ENCODE measurements around the gene NXNL1.
A peak's percentile ranks its signal among the peaks of the same experiment; 100 is the strongest.
"Not testable (repeated sequence)": the region's sequence is repeated elsewhere in the genome, so short reads cannot be mapped to it uniquely, and the experiment has no call there.

Gene NXNL1, protein sequence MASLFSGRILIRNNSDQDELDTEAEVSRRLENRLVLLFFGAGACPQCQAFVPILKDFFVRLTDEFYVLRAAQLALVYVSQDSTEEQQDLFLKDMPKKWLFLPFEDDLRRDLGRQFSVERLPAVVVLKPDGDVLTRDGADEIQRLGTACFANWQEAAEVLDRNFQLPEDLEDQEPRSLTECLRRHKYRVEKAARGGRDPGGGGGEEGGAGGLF

DNA sequence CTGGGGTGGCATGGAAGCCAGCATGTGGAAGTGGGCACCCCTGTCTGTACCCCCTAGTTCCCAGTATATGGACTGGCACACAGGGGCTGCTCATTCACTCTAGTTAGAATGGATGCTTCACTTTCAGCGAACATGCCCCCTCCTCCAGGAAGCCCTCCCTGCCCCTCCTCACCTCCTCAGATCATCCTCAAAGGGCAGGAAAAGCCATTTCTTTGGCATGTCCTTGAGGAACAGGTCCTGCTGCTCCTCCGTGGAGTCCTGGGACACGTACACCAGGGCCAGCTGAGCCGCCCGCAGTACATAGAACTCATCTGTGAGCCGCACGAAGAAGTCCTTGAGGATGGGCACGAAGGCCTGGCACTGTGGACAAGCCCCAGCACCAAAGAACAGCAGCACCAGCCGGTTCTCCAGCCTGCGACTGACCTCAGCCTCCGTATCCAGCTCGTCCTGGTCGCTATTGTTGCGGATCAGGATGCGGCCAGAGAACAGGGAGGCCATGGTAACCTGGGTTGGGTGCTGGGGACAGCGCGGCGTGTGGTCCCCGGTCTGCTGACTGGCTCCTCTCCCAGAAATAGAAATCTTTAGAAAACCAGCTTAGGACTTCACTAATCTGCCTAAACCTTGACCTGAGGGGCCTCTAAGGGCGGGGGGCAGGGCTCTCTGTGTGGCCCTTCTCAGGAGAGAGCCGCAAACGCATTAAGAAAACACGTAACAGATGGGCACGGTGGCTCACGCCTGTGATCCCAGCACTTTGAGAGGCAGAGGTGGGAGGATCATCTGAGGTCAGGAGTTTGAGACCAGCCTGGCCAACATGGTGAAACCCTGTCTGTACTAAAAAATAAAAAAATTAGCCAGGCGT lies at the start of gene NXNL1:
NXNL1 (minus strand) TSS at position 555 of the 859 bp plus-strand sequence; CDS start at position 498, 57 bp downstream.
- DNase-seq, result no peak

DNA sequence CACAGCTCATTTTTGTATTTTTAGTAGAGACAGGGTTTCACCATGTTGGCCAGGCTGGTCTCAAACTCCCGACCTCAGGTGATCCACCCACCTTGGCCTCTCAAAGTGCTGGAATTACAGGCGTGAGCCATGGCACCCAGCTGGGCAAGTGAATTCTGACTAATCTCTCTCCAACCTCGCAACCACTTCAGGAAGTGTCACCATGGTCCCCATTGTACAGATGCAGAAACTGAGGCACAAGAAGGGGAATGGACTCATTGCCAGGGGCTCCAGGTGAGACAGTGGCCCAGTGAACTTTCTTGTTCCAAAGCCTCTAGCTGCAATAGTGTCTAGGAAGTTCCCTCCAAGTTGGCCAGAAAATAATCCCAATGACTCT lies 47.8 kb upstream of the NXNL1 start:
- DNase-seq, result not testable (repeated sequence)

DNA sequence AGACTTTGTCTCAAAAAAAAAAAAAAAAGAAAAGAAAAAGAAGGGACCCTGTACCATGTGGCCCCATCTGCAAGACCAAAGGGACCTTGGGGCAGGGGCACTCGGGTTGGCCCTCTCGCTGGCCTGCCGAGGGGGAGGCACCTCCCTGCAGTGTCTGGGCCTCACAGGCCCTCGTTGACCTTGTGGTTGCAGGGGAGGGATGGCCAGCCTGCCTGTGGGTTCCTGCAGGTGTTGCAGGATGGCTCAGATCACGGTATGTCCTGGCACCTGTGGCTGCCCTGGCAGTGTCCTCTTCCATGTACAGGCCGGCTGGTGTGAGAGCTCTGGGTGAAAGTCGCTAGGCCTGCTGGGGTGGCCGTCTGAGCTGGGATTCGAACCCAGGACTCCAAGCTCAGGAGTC lies 46.0 kb upstream of the NXNL1 start:
- DNase-seq, result no peak

DNA sequence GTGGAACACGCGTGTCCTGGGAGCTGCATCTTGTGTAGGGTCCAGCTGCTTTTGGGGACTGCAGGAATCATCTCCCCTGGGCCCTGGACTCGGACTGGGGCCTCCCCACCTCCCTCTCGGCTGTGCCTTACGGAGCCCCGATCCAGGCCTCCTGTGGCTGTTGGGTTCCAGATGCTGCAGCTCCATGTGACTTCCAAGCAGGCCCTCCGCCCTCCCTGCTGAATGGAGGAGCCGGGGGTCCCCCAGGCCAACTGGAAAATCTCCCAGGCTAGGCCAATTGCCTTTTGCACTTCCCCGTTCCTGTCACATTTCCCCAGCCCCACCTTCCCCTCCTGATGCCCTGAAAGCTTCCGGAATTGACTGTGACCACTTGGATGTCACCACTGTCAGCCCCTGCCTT lies 44.5 kb upstream of the NXNL1 start:
- DNase-seq, result no peak

DNA sequence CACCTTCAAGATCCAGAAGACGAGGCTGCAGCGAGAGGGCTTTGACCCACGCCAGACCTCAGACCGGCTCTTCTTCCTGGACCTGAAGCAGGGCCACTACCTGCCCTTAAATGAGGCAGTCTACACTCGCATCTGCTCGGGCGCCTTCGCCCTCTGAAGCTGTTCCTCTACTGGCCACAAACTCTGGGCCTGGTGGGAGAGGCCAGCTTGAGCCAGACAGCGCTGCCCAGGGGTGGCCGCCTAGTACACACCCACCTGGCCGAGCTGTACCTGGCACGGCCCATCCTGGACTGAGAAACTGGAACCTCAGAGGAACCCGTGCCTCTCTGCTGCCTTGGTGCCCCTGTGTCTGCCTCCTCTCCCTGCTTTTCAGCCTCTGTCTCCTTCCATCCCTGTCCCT lies 43.7 kb upstream of the NXNL1 start:
- DNase-seq, result no peak

DNA sequence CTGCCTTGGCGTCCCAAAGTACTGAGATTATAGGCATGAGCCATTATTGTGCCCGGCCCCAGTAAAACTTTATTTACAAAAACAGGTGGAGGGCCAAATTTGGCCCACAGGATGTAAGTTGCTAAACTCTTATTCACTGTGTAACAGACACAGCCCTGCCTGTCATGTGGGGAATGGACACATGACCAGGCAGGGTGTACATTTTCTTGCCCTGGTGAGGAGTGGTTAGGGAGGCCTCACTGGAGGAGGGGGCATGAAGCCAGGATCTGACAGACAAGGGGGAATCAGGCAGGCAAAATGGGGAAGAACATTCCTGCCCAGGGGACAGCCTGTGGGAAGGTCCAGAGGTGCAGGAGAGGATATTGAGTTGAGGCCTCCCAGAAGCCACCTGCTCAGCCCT lies 43.3 kb upstream of the NXNL1 start:
- no peak for DNase-seq

DNA sequence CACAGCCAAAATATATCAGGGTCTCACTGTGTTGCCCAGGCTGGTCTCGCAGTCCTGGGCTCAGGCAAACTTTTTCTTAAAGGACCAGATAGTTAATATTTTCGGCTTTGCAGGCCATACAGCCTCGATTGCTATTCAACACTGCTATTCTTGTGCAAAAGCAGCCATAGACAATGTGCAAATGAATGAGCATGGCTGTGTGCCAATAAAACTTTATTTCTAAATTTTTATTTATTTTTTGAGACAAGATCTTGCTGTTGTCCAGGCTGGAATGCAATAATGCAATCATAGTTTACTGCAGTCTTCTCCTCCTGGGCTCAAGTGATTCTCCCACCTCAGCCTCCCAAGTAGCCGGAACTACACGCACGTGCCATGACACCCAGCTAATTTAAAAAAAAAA lies 42.5 kb upstream of the NXNL1 start:
- no peak for DNase-seq

DNA sequence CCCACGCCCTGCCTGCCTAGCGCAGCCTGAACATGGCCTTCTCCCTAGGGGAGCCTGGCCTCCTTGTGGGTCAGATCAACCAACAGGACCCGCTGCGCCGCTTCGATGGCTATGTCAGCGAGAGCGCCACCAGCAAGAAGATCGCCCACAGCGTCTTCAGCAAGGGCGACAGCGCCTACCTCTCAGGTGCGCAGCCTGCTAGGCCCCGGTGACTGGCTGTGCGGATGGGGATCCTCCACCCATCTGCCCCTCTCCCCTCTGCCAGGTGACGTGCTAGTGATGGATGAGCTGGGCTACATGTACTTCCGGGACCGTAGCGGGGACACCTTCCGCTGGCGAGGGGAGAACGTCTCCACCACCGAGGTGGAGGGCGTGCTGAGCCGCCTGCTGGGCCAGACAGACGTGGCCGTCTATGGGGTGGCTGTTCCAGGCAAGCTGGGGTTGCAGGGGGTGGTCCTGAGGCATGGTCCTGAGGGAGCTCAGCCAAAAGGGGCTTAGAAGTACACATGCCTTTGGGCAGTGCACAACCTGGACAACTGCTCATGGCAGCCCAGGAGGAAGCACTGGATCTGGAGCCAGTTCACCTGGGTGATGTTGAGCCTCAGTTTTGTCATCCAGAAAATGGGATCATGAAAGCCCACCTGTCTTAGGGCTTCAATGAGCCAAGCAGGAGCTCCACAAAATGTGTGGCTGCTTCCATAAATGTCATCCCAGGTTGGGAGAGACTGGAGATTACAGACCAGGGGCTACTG lies 39.9 kb upstream of the NXNL1 start:
- no peak for DNase-seq

DNA sequence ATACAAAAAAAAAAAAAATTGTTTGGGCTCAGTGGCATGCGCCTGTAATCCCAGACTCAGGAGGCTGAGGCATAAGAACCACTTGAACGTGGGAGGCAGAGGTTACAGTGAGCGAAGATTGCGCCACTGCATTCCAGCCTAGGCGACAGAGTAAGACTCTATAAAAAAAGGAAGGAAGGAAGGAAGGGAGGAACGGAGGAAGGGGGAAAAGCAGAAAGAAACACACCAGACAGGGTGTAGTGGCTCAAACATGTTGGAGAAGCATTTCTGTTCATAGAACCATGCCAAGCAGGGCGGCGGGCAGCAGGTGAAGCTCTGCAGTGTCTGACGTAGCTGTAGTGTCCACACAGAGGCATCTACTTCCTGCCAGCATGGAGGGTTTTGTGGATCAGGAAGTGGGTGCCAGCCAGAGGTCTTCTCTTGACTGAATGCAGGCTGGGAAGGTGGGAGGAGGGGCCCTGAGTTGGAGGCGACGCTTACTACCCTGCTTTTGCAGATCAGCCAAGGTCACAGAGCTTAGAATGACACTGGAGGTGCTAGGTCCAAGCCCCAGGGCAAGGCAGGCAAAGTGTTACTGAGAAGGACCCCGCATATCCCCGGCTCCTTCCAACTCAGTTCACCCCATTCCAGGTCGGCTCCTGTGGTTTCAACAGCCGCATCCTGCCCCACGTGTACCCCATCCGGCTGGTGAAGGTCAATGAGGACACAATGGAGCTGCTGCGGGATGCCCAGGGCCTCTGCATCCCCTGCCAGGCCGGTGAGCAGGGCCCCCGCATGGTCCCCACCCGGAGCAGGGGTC lies 39.1 kb upstream of the NXNL1 start:
- peak; percentile 52 for DNase-seq

DNA sequence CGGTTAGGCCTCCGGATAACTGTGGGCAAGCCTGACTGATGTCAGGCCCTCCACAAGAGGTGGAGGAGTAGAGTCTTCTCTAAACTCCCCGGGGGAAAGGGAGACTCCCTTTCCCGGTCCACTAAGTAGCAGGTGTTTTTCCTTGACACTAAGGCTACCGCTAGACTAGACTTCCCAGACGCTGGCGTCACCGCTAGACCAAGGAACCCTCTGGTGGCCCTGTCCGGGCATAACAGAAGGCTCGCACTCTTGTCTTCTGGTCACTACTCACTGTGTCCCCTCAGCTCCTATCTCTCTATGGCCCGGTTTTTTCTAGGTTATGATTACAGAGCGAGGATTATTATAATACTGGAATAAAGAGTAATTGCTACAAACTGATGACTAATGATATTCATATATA lies 38.3 kb upstream of the NXNL1 start:
- DNase-seq, result not testable (repeated sequence)

DNA sequence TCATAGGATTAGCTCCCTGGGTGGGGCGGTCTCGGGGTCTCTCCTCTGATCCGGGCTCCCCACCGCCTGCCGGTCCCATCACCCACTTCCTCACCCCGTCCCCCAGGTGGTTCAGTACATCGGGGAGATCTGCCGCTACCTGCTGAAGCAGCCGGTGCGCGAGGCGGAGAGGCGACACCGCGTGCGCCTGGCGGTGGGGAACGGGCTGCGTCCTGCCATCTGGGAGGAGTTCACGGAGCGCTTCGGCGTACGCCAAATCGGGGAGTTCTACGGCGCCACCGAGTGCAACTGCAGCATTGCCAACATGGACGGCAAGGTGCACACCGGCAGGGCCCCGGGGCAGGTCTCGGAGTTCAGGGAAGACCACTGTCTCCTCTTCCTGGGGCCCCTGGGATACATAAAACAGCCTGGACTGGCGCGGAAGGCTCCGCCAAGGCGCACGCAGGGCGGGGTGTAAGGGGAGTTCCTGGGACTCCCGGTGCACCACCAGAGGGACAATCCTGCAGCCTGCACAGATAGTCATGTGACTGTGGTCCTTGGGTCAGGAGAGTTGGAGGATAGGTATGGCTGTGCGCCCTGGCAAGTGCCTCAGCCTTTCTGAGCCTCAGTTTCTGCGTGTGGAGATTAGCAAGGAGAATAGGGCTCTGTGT lies 36.5 kb upstream of the NXNL1 start:
- DNase-seq, result no peak

DNA sequence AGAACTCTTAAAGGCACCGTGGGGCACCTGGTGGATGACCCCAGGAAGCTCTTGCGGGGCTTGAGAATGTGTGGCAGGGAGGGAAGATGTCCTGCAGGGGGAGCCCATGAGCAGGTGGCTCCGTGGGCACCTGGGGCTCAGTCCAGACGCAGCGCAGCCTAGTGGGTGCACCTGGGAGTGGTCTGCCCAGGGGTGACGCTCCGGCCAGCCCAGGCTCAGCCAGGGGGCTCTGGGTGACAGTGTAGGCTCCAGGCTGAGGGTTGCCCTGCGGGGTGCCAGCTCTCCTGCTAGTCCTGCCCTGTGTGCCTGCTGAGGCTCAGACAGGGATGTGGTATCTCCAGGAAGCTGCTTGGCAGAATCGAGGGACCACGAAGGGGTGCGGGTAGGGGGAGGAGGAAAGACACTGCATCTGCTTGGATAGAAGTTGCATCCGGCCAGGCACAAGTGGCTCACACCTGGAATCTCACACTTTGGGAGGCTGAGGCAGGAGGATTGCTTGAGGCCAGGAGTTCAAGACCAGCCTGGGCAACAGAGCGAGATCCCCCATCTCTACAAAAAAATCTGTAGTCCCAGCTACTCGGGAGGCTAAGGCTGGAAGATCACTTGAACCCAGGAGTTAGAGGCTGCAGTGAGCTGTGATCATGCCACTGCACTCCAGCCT lies 35.7 kb upstream of the NXNL1 start:
- DNase-seq, result peak; percentile 68

DNA sequence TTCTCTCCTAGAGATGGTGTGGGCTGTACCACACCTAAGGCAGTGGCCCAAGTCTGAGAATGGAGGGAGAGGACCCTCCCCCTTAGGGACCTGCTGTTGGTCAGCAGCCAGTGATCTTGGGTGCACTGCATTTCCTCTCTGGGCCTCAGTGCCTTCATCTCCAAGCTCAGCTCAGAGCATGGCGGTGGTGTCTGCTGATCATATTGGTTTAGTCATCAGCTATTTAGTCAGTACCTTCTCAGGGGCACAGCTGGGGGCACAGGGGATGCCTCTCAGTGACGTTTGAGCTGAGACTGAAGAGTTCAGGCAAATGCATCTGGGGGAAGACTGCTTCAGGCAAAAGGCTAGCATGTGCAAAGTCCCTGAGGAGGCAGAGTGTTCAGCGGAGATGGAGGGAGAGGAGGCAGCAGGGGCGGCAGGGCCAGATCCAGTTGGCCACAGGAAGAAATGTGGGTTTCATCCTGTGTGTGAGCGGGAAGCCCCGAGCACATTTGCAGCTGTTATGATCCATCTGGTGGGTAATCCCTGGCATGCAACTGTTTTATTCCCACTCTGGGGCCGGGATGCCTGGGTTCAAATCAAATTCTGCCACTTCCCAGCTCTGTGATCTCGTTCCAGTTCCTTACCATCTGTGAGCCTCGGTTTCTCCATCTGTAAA lies 35.0 kb upstream of the NXNL1 start:
- no peak for DNase-seq

DNA sequence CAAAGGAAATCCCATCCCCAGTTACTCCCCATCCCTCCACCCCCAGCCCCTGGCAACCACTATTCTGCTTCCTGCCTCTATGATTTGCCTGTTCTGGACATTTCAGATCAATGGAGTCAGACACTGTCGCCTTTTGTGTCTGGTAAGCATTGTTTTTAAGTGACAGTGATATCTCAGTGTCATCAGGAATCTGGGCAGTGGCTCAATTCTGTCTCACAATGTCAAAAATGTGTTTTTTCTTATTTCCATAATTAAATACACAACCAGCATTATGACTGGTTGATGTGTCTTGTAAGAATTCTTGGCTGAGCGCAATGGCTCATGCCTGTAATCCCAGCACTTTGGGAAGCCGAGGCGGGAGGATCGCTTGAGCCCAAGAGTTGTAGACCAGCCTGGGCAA lies 30.6 kb upstream of the NXNL1 start:
- DNase-seq, result no peak

DNA sequence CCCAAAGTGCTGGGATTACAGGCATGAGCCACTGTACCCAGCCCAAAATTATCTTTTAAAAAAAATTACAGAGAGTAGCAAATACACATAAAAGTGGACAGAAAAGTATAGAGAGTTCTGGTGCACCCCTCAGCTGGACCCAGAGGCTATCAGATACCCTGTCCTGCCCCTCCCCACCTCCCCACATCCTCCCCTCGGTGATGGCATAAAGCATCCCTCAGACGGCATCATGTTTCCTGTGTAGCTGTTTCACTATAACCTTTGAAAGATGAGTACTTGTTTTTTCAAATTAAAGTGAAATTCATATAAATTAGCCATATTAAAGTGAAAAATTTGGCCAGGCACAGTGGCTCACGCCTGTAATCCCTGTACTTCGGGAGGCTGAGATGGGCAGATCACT lies 29.7 kb upstream of the NXNL1 start:
- no peak for DNase-seq

DNA sequence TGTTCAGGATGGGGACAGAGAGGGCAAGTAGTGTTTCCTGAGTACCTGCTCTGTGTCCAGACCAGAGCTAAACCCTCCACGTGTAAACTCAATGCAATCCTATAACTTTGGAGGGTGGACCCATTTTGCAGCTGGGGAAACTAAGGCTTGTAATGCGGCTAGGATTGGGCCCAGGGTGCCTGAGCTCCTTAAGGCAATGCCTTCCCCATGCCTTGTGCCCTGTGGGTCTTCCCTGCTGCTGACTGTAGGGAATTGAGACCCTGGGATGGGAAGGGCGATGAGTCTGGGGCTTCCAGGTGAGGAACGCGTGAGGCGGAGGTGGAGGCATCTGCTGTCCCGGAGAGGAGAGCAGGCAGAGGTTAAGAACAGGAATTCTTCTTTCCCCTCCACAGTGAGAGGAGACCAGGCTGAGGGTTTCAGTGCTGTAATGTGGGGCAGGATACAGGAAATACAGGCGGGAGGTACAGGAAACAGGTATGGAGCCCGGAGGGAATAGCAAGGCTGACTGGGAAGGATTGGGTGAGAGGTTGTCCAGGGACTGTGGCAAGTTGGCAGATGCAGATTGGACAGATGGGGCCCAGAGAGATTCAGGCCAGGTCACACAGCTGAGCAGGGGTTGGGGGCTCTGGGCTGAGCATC lies 28.8 kb upstream of the NXNL1 start:
- no peak for DNase-seq

DNA sequence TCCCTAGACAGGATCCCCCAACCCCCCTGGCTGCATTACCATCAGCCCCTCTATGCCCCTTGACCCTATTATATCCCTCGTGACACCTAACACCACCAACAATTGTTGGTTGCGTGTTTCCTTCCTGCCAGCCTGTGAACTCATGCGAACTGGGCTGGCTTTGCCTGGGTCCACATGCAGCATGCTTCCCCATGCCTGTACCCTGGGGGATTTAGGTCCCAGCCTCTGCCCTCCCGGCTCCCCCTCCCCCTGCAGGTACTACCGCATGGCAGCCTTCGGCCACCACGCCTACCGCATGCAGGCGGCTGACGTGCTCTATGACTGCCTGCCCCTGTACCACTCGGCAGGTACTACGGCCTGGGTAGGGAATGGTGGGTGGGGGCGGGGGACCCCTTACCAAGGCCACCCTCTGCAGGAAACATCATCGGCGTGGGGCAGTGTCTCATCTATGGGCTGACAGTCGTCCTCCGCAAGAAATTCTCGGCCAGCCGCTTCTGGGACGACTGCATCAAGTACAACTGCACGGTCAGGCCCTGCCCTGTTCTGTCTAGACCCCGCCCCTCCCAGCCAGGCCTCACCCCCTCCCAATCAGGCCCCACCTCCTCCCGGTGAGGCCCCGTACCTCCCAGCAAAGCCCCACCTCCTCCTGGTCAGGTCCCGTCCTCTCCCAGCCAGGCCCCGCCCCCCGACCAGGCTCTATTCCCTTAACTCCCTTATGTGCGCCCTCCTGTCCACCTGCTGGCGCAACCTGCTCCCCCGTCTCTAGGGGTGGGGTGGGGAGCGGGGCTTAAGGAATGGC lies 28.1 kb upstream of the NXNL1 start:
- peak; percentile 5 for DNase-seq

DNA sequence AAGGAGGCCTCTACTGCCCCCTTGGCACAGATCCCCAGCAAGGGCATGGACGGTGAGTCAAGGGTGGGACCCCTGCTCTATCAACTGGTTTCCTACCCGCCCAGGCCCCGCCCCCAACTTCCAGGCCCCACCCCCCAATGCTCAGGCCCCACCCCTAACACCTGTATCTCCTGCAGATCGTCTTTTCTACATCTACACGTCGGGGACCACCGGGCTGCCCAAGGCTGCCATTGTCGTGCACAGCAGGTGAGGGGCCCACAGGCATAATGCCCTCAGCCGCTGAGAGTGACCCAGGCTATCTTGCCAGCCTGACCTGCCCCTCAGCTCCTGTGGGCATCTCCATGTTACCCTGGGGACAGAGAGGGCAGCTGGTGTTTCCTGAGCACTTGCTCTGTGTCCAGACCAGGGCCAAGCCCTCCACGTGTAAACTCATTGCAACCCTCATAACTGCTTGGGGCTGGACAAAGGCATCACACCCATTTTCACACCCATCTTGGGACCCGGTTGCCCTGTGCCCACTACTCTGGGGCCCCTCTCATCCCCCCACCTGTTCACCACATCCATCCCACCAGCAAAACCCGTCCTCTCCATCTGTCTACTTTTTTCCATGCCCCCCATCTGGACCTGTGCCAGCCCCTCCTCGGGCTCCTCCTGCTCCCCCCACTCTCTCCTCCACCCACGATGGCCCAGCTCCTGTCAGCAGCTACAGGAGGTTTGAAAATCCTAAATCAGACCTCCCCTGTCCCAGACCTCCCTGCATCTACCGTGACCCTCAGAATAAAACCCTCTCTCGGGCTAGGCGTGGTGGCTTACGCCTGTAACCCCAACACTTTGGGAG lies 26.8 kb upstream of the NXNL1 start:
- no peak for DNase-seq
